Gastrocnemius medialis (tissue), 4 donors: ENCODE measurements around the gene MACC1.

ENCODE experiments used
- CTCF ChIP-seq, 5 experiments: fragments of 450-650 bp in 3 of 5; fragments of 200-600 bp in 2 of 5; sonication (generic) in 2 of 5; IDR thresholded peaks in 4 of 5; conservative IDR thresholded peaks in 1 of 5; 1 replicate in 4 of 5; 2 replicates in 1 of 5; pipeline ENCODE4 v1.5.1; 2016 to 2019; ENCODE audit warnings: antibody characterized with exemption in 5 of 5, mild to moderate bottlenecking in 3 of 5, moderate library complexity in 3 of 5
- POLR2A ChIP-seq, 2 donors: fragments of 450-650 bp; IDR thresholded peaks; one replicate each; pipeline ENCODE4 v1.6.1; 2017; ENCODE audit warnings: antibody characterized with exemption in 2 of 2, mild to moderate bottlenecking in 2 of 2, moderate library complexity in 2 of 2

- TF ChIP-seq CTCF (IDR thresholded peaks at IDR 0.05 in 4 of 5, conservative IDR thresholded peaks at IDR 0.05 in 1 of 5) (no peak), POLR2A (IDR thresholded peaks at IDR 0.05) (no peak)
These were observed 6.8 kb upstream of the MACC1 start for GRCh38 chr7:20224025-20224424.
